PC-9 (cell line): ENCODE data around the gene ZNF777. TPM values are rescaled to one million over a fixed set of nuclear protein-coding genes. Genes with fewer than 3 reads are reported as not detected.

Source experiments
- BruUV-seq: library from RNA; stranded (reverse); fragments of 400-500 nt; replicated peaks from 2 replicates; lab custom pipeline; 2021; lab: Mats Ljungman, UMichigan
- CTCF ChIA-PET: fragments of 300-600 bp; sonication (Branson Sonifier 250); formaldehyde crosslinking; loops from one replicate; lab custom pipeline; 2022; ENCODE audit warnings: antibody characterized with exemption; lab: Charles Lee
- POLR2A ChIA-PET: fragments of 300-600 bp; sonication (Branson Sonifier 250); formaldehyde crosslinking; loops from one replicate; lab custom pipeline; 2022; ENCODE audit warnings: antibody characterized with exemption; ENCODE audit not compliant: unreplicated experiment; lab: Charles Lee
- DNase-seq, 2 experiments: peaks; one replicate each; pipeline versions ENCODE4 v3.0.0 to v3.0.0-alpha.2; 2015 to 2022; ENCODE audit warnings: mixed read lengths in 1 of 2
- H2AFZ ChIP-seq: fragments of 200-600 bp; sonication (generic); 2 replicates; pipeline ENCODE4 v1.8.1; 2017; ENCODE audit warnings: antibody characterized with exemption
- H3F3A ChIP-seq: fragments of 200-600 bp; sonication (generic); 2 replicates; pipeline ENCODE4 v1.8.1; 2017; ENCODE audit warnings: antibody characterized with exemption, mild to moderate bottlenecking, low read depth; ENCODE audit not compliant: insufficient read depth
- H3K27ac ChIP-seq: fragments of 200-600 bp; sonication (generic); 2 replicates; pipeline ENCODE4 v1.6.1; 2016; ENCODE audit warnings: mixed run types
- H3K27me3 ChIP-seq: fragments of 200-600 bp; sonication (generic); 2 replicates; pipeline ENCODE4 v1.6.1; 2016; ENCODE audit warnings: low read depth, mixed run types; ENCODE audit not compliant: insufficient read depth
- H3K36me3 ChIP-seq: fragments of 200-600 bp; sonication (generic); 2 replicates; pipeline ENCODE4 v1.6.1; 2016; ENCODE audit warnings: low read depth, mixed run types
- H3K4me1 ChIP-seq: fragments of 200-600 bp; sonication (generic); replicated peaks from 2 replicates; pipeline ENCODE4 v1.6.1; 2016; ENCODE audit warnings: mixed run types; ENCODE audit not compliant: insufficient read depth
- H3K4me2 ChIP-seq: fragments of 200-600 bp; sonication (generic); 2 replicates; pipeline ENCODE4 v1.6.1; 2017; ENCODE audit warnings: mixed run types
- H3K4me3 ChIP-seq: fragments of 200-600 bp; sonication (generic); 2 replicates; pipeline ENCODE4 v1.6.1; 2016; ENCODE audit warnings: mixed run types
- H3K79me2 ChIP-seq: fragments of 200-600 bp; sonication (generic); 2 replicates; pipeline ENCODE4 v1.6.1; 2017; ENCODE audit warnings: low read depth, mixed run types
- H3K9me2 ChIP-seq: fragments of 200-600 bp; sonication (generic); 2 replicates; pipeline ENCODE4 v1.8.1; 2017; ENCODE audit warnings: mild to moderate bottlenecking; ENCODE audit not compliant: insufficient read depth
- H3K9me3 ChIP-seq: fragments of 200-600 bp; sonication (generic); 2 replicates; pipeline ENCODE4 v1.8.1; 2016; ENCODE audit warnings: low read depth; ENCODE audit not compliant: insufficient read depth
- H4K20me1 ChIP-seq: fragments of 200-600 bp; sonication (generic); 2 replicates; pipeline ENCODE4 v1.8.1; 2017; ENCODE audit not compliant: insufficient read depth
- EZH2 ChIP-seq: fragments of 200-600 bp; sonication (generic); IDR thresholded peaks from 2 replicates; pipeline ENCODE4 v1.8.0; 2017; ENCODE audit warnings: antibody characterized with exemption, low read depth
- intact Hi-C: fragments of 100-400 bp; cut with micrococcal nuclease; formaldehyde crosslinking; loops from one replicate; pipeline ENCODE4 v1.10.0; 2022; ENCODE audit not compliant: unreplicated experiment
- total RNA-seq: library from RNA; stranded (reverse); gene quantifications from 2 replicates; pipeline ENCODE4 v1.2.3, GENCODE V29; 2021
- TF ChIP-seq, protein P1 (sequence below): fragments of 200-600 bp; sonication (generic); conservative IDR thresholded peaks from 2 replicates; pipeline ENCODE4 v1.6.1; 2017; ENCODE audit warnings: mixed run types, antibody characterized with exemption, mild to moderate bottlenecking, moderate library complexity

ZNF777 gene
- total RNA-seq, 1 experiment from 2014 or later: 13.3 TPM

DNA sequence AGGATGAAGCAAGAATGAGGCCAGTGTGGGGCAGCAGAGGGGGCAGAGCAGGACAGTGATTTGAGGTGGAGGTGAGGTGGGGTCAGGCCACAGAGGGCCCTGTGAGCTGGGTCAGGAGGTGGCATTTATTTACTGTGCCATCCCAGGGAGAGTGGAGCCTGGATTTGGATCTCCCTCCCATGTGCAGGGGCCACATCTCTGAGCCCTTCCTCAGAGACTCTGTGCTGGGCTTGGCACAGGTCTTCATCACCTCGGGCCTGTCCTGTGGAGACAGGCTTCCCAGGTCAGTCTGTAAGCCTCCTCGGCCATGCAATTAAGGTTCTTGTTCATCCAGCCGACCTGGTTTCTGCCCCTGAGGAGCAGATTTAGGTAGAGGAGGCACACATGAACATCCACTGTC, 40.9 kb downstream of the ZNF777 start:
- H3K27ac ChIP-seq: no peak overlapping the region

DNA sequence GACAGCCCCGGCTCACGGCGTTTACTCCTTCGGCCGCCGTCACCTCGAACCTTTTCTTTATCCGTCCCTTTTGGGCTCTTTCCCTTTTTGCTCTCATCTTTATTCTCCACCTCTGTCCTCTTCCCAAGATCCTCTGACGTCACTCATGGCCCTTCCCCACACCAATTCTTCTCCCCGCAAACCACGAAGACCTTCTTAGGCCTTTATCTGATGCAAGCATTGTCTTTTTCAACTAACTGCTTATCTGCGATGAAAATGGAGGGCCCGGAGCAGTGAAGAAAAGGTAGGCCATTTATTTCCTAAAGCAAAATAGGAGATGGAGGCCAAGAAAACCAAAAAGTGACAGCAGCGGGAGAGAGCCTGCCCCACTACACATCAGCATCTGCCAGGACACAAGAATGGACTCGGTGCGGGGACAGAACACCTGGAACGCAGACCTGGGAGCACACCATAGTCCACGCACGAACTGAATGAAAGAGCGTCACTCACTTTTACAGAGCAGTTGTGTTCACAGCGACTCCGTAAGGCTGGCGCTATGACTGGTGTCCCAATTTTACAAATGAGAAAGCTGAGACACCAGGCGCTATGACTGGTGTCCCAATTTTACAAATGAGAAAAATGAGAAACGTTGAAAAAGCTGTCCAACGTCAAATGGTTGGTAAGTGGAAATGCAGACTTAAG, 45.3 kb downstream of the ZNF777 start:
- Histone ChIP-seq H3K27me3 (no peaks in the 10 kb centered on the region), H3K4me1 (no peaks in the 10 kb centered on the region), H3F3A (no peaks in the 10 kb centered on the region), H4K20me1 (no peaks in the 10 kb centered on the region), H3K9me3 (no peaks in the 10 kb centered on the region), H3K9me2 (no peaks in the 10 kb centered on the region), H2AFZ (no peak overlapping the region; the same call in 1 of the 2 replicates), H3K27ac (no peak overlapping the region), H3K36me3 (no peaks in the 10 kb centered on the region), H3K4me3 (no peak overlapping the region), H3K79me2 (no peaks in the 10 kb centered on the region), H3K4me2 (no peak overlapping the region)
- BruUV-seq: no TSS peak
- ChIA-PET CTCF (no interaction called here), POLR2A (no interaction called here)
- TF ChIP-seq, protein P1, sequence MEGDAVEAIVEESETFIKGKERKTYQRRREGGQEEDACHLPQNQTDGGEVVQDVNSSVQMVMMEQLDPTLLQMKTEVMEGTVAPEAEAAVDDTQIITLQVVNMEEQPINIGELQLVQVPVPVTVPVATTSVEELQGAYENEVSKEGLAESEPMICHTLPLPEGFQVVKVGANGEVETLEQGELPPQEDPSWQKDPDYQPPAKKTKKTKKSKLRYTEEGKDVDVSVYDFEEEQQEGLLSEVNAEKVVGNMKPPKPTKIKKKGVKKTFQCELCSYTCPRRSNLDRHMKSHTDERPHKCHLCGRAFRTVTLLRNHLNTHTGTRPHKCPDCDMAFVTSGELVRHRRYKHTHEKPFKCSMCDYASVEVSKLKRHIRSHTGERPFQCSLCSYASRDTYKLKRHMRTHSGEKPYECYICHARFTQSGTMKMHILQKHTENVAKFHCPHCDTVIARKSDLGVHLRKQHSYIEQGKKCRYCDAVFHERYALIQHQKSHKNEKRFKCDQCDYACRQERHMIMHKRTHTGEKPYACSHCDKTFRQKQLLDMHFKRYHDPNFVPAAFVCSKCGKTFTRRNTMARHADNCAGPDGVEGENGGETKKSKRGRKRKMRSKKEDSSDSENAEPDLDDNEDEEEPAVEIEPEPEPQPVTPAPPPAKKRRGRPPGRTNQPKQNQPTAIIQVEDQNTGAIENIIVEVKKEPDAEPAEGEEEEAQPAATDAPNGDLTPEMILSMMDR: no peak
- no peak for TF ChIP-seq EZH2
- intact Hi-C loops: no loop called here
- DNase-seq: no peak

More for the DNA sequence above, 40.9 kb downstream of the ZNF777 start:
- H2AFZ ChIP-seq: no peak overlapping the region
- intact Hi-C loops: loop anchor here (5.0 kb wide), 1 partner anchor 77 kb away; the partner anchor contains the start of gene ZNF746
- no peaks in the 10 kb centered on the region for H3K36me3 ChIP-seq
- H4K20me1 ChIP-seq: no peaks in the 10 kb centered on the region
- no peaks in the 10 kb centered on the region for H3K79me2 ChIP-seq
- H3K27me3 ChIP-seq: no peaks in the 10 kb centered on the region
- H3K4me3 ChIP-seq: no peak overlapping the region
- CTCF ChIA-PET: no interaction called here
- H3K9me2 ChIP-seq: no peaks in the 10 kb centered on the region
- no peak for TF ChIP-seq EZH2
- TF ChIP-seq, protein P1: no peak
- no peaks in the 10 kb centered on the region for H3K9me3 ChIP-seq
- H3F3A ChIP-seq: peaks cover 7% of the 10 kb centered on the region
- POLR2A ChIA-PET: no interaction called here
- no peak overlapping the region for H3K4me2 ChIP-seq
- no peaks in the 10 kb centered on the region for H3K4me1 ChIP-seq
- no TSS peak for BruUV-seq
- DNase-seq: no peak

DNA sequence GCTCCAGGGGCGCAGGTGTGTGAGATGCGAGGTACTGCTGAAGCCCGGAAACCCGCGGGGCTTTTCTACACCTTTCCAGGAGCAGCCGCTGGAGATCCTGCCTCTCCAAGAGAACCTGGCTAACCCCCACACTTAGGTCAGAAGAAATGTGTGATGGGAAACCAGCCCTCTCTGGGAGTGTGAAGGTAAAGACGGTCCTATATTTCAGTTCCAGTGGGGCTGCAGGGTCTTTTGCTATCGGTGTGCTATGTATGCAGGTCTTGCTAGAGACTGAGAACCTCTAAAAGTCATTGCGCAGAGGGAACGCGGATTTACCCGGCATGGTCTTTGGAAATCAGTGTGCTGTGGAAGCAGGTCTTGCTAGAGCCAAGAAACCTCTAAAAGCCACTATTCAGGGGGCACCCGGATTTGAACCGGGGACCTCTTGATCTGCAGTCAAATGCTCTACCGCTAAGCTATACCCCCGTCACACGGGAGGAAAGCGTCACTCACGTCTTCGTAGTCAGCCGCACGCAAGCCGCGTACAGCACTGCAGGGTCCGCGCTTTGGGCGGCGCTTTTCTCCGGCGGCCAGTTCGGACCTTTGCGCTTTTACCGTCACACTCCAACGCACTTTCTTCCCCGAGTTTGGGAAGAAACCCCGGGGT, 46.0 kb downstream of the ZNF777 start:
- Histone ChIP-seq H3K27ac (no peak overlapping the region), H3K9me3 (no peaks in the 10 kb centered on the region), H3K9me2 (no peaks in the 10 kb centered on the region), H3K4me1 (no peaks in the 10 kb centered on the region), H4K20me1 (no peaks in the 10 kb centered on the region), H3F3A (no peaks in the 10 kb centered on the region), H2AFZ (no peak overlapping the region), H3K4me2 (no peak overlapping the region), H3K36me3 (no peaks in the 10 kb centered on the region), H3K79me2 (no peaks in the 10 kb centered on the region), H3K27me3 (no peaks in the 10 kb centered on the region), H3K4me3 (no peak overlapping the region)
- intact Hi-C loops: no loop called here
- no peak for DNase-seq
- CTCF ChIA-PET: no interaction called here
- POLR2A ChIA-PET: no interaction called here
- TF ChIP-seq, protein P1: no peak
- TF ChIP-seq EZH2: no peak
- no TSS peak for BruUV-seq
